Measurements from ENCODE around the gene EIF4E1B. TPM values are rescaled to one million over a fixed set of nuclear protein-coding genes. Genes with fewer than 3 reads are reported as not detected.

The EIF4E1B gene
- total and polyA plus RNA-seq, 4 donors = not detected

DNA sequence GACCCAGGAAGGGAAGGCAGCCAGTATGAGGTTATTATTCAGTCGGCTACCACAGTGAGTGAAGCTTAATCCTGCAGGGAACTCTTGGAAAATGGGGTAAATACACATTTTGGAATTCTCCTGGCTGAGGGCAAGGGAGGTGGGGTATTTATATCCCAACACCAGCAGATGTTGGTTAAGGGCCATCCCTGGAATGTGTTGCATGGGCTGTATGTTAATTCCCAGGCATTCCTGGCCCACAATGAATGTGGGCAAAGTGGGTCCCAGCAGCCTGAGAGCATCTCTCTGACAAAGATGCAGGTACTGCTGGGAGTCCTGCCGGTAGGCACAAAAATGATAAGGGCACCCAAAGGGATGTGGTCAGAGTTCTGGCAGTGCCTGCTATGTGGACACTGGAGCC is 17.6 kb upstream of the EIF4E1B start:
- no peak overlapping the region for H3K27ac ChIP-seq (ENCODE audit: low read depth in 1 of 2, low read length in 2 of 2)
- no peak overlapping the region for H3K9ac ChIP-seq (ENCODE audit: low read depth in 1 of 2, low read length in 2 of 2)
- no peak for DNase-seq (ENCODE audit: low spot score)
- no peak overlapping the region for H3K4me3 ChIP-seq (ENCODE audit: low read depth in 1 of 3, low read length in 3 of 3)
- H3K9me3 ChIP-seq (ENCODE audit: control insufficient read depth in 4 of 4, low read length in 3 of 4) = no peaks in the 10 kb centered on the region
- H3K27me3 ChIP-seq (ENCODE audit: control insufficient read depth in 4 of 4, insufficient read depth in 4 of 4, low read length in 3 of 4) = peaks cover 0 to 3% (median 0%) of the 10 kb centered on the region in 4 donors
- WGBS = 64% methylated on average over 2 of the region's 2 CpGs
- no peaks in the 10 kb centered on the region for H3K36me3 ChIP-seq (ENCODE audit: control insufficient read depth in 4 of 4, insufficient read depth in 3 of 4, low read depth in 1 of 4, low read length in 3 of 4)
- TF ChIP-seq, protein P1, sequence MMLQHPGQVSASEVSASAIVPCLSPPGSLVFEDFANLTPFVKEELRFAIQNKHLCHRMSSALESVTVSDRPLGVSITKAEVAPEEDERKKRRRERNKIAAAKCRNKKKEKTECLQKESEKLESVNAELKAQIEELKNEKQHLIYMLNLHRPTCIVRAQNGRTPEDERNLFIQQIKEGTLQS (IDR thresholded peaks at IDR 0.05) = no peak
- TF ChIP-seq FOXA2 (IDR thresholded peaks at IDR 0.05) (no peak), YY1 (IDR thresholded peaks at IDR 0.05) (no peak), GABPA (IDR thresholded peaks at IDR 0.05 in 1 of 2, conservative IDR thresholded peaks at IDR 0.05 in 1 of 2) (no peak), NR2F2 (IDR thresholded peaks at IDR 0.05) (no peak), TAF1 (conservative IDR thresholded peaks at IDR 0.05) (no peak), EGR1 (IDR thresholded peaks at IDR 0.05; ENCODE audit: low read depth in 2 of 2) (no peak), SP1 (IDR thresholded peaks at IDR 0.05) (no peak), JUND (IDR thresholded peaks at IDR 0.05) (no peak), FOXA1 (IDR thresholded peaks at IDR 0.05) (no peak), HNF4A (conservative IDR thresholded peaks at IDR 0.05) (no peak), RAD21 (IDR thresholded peaks at IDR 0.05) (no peak), HNF4G (IDR thresholded peaks at IDR 0.05) (no peak), RXRA (IDR thresholded peaks at IDR 0.05) (no peak)
- TF ChIP-seq, protein P2, sequence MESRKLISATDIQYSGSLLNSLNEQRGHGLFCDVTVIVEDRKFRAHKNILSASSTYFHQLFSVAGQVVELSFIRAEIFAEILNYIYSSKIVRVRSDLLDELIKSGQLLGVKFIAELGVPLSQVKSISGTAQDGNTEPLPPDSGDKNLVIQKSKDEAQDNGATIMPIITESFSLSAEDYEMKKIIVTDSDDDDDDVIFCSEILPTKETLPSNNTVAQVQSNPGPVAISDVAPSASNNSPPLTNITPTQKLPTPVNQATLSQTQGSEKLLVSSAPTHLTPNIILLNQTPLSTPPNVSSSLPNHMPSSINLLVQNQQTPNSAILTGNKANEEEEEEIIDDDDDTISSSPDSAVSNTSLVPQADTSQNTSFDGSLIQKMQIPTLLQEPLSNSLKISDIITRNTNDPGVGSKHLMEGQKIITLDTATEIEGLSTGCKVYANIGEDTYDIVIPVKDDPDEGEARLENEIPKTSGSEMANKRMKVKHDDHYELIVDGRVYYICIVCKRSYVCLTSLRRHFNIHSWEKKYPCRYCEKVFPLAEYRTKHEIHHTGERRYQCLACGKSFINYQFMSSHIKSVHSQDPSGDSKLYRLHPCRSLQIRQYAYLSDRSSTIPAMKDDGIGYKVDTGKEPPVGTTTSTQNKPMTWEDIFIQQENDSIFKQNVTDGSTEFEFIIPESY (IDR thresholded peaks at IDR 0.05) = no peak
- TF ChIP-seq, protein P3, sequence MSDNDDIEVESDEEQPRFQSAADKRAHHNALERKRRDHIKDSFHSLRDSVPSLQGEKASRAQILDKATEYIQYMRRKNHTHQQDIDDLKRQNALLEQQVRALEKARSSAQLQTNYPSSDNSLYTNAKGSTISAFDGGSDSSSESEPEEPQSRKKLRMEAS (IDR thresholded peaks at IDR 0.05) = no peak
- TF ChIP-seq, protein P4, sequence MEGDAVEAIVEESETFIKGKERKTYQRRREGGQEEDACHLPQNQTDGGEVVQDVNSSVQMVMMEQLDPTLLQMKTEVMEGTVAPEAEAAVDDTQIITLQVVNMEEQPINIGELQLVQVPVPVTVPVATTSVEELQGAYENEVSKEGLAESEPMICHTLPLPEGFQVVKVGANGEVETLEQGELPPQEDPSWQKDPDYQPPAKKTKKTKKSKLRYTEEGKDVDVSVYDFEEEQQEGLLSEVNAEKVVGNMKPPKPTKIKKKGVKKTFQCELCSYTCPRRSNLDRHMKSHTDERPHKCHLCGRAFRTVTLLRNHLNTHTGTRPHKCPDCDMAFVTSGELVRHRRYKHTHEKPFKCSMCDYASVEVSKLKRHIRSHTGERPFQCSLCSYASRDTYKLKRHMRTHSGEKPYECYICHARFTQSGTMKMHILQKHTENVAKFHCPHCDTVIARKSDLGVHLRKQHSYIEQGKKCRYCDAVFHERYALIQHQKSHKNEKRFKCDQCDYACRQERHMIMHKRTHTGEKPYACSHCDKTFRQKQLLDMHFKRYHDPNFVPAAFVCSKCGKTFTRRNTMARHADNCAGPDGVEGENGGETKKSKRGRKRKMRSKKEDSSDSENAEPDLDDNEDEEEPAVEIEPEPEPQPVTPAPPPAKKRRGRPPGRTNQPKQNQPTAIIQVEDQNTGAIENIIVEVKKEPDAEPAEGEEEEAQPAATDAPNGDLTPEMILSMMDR (IDR thresholded peaks at IDR 0.05; ENCODE audit: low read depth, low read length, missing input control) = no peak
- TF ChIP-seq, protein P5, sequence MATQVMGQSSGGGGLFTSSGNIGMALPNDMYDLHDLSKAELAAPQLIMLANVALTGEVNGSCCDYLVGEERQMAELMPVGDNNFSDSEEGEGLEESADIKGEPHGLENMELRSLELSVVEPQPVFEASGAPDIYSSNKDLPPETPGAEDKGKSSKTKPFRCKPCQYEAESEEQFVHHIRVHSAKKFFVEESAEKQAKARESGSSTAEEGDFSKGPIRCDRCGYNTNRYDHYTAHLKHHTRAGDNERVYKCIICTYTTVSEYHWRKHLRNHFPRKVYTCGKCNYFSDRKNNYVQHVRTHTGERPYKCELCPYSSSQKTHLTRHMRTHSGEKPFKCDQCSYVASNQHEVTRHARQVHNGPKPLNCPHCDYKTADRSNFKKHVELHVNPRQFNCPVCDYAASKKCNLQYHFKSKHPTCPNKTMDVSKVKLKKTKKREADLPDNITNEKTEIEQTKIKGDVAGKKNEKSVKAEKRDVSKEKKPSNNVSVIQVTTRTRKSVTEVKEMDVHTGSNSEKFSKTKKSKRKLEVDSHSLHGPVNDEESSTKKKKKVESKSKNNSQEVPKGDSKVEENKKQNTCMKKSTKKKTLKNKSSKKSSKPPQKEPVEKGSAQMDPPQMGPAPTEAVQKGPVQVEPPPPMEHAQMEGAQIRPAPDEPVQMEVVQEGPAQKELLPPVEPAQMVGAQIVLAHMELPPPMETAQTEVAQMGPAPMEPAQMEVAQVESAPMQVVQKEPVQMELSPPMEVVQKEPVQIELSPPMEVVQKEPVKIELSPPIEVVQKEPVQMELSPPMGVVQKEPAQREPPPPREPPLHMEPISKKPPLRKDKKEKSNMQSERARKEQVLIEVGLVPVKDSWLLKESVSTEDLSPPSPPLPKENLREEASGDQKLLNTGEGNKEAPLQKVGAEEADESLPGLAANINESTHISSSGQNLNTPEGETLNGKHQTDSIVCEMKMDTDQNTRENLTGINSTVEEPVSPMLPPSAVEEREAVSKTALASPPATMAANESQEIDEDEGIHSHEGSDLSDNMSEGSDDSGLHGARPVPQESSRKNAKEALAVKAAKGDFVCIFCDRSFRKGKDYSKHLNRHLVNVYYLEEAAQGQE (IDR thresholded peaks at IDR 0.05) = no peak
- H3K4me1 ChIP-seq (ENCODE audit: control insufficient read depth in 4 of 4, insufficient read depth in 4 of 4, low read length in 3 of 4) = peaks cover 0 to 9% (median 4%) of the 10 kb centered on the region in 4 donors

Measured in liver (tissue), 9 donors.